ENCODE measurements around the gene CDH13.

DNA sequence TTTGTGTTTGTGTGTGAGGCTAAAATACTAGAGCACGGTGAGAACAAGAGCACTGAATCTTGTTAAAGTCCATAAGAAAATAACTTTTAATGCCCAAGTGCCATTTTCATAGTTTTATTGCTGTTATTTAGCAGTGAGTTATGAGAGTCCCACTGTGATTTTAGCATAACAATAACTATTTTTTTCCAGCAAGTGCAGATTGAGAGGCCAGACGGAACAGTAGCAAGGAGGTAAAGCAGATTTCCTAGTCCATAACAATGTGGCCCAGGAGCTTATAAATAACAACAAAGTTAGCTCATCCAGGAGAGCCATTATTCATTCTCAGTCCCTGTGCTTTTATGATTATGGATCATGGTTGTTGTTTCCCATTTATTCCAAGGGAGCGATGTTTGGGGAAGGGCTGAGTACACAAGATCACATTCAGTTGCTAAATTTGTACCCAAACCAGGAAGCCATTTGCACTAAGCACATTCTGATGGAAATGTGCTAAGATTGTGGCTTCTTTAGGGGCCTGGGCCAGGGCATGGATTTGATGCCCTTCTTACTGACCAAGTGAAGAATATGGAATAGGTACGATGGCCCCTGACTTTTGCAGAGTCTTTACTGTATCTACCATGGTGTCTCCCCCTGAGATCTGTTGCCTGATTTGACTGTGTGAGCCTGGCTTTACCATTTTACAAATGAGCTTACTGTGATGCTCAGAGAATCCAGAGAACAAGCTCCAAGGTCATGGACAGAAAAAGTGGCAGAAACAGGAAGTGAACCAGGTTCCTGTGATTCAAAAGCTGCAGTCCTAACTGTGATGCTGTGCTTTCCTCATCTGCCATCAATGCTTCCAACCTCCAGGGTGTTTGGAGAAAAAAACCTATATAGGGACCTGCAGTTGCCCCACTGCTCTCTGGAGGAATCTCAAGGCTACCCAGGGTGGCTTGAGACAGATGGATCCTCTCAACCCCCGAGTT lies 976.3 kb downstream of the CDH13 start:
- TF ChIP-seq, protein P1, sequence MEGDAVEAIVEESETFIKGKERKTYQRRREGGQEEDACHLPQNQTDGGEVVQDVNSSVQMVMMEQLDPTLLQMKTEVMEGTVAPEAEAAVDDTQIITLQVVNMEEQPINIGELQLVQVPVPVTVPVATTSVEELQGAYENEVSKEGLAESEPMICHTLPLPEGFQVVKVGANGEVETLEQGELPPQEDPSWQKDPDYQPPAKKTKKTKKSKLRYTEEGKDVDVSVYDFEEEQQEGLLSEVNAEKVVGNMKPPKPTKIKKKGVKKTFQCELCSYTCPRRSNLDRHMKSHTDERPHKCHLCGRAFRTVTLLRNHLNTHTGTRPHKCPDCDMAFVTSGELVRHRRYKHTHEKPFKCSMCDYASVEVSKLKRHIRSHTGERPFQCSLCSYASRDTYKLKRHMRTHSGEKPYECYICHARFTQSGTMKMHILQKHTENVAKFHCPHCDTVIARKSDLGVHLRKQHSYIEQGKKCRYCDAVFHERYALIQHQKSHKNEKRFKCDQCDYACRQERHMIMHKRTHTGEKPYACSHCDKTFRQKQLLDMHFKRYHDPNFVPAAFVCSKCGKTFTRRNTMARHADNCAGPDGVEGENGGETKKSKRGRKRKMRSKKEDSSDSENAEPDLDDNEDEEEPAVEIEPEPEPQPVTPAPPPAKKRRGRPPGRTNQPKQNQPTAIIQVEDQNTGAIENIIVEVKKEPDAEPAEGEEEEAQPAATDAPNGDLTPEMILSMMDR (IDR thresholded peaks at IDR 0.05), result no peak
- TF ChIP-seq POLR2A (IDR thresholded peaks at IDR 0.05), result no peak

Measured in thyroid gland (tissue), 4 donors.